H9 (cell line): ENCODE results near the gene SEMA6A. TPM values are rescaled to one million over a fixed set of nuclear protein-coding genes. Genes with fewer than 3 reads are reported as not detected.
A peak's percentile ranks its signal among the peaks of the same experiment; 100 is the strongest.

Experiments used
- DNase-seq: peaks from one replicate; pipeline ENCODE4 v3.0.0-alpha.2; 2017
- H2AFZ ChIP-seq: one replicate; pipeline ENCODE4 v1.6.1; 2013; ENCODE audit warnings: mild to moderate bottlenecking, low read length, control low read depth, moderate library complexity
- H2AK5ac ChIP-seq: 2 replicates; pipeline ENCODE4 v1.6.1; 2013; ENCODE audit warnings: low read length, control low read depth, mixed read lengths; ENCODE audit not compliant: insufficient read length
- H2BK120ac ChIP-seq: one replicate; pipeline ENCODE4 v1.6.1; 2013; ENCODE audit warnings: low read depth, mild to moderate bottlenecking, low read length, control low read depth, inconsistent platforms; ENCODE audit not compliant: poor library complexity, severe bottlenecking
- H2BK12ac ChIP-seq: 2 replicates; pipeline ENCODE4 v1.6.1; 2013; ENCODE audit warnings: low read length, control low read depth, mixed read lengths, low read depth; ENCODE audit not compliant: insufficient read length
- H2BK15ac ChIP-seq: 2 replicates; pipeline ENCODE4 v1.6.1; 2013; ENCODE audit warnings: low read depth, low read length, control low read depth
- H2BK20ac ChIP-seq: one replicate; pipeline ENCODE4 v1.6.1; 2013; ENCODE audit warnings: low read depth, mild to moderate bottlenecking, low read length, control low read depth, inconsistent platforms; ENCODE audit not compliant: poor library complexity, severe bottlenecking
- H2BK5ac ChIP-seq: 2 replicates; pipeline ENCODE4 v1.6.1; 2013; ENCODE audit warnings: low read length, control low read depth, mixed read lengths; ENCODE audit not compliant: insufficient read length
- H3K14ac ChIP-seq: 2 replicates; pipeline ENCODE4 v1.6.1; 2013; ENCODE audit warnings: low read length, control low read depth; ENCODE audit not compliant: insufficient read depth
- H3K18ac ChIP-seq: 2 replicates; pipeline ENCODE4 v1.6.1; 2013; ENCODE audit warnings: low read depth, mild to moderate bottlenecking, mixed read lengths, low read length, control low read depth; ENCODE audit not compliant: insufficient read length
- H3K23ac ChIP-seq: 2 replicates; pipeline ENCODE4 v1.6.1; 2013; ENCODE audit warnings: low read length, control low read depth, mixed read lengths, low read depth; ENCODE audit not compliant: insufficient read length
- H3K23me2 ChIP-seq: 2 replicates; pipeline ENCODE4 v1.6.1; 2013; ENCODE audit warnings: low read depth, mild to moderate bottlenecking, mixed read lengths, low read length, control low read depth; ENCODE audit not compliant: insufficient read length, poor library complexity, severe bottlenecking
- H3K27ac ChIP-seq: 2 replicates; pipeline ENCODE4 v1.5.1; 2013; ENCODE audit warnings: low read length, control low read depth, mixed read lengths, low read depth; ENCODE audit not compliant: insufficient read length
- H3K27me3 ChIP-seq: 2 replicates; pipeline ENCODE4 v1.6.1; 2013; ENCODE audit warnings: low read length, control low read depth, inconsistent platforms; ENCODE audit not compliant: insufficient read depth
- H3K4ac ChIP-seq: 2 replicates; pipeline ENCODE4 v1.6.1; 2013; ENCODE audit warnings: low read depth, mild to moderate bottlenecking, control low read depth, inconsistent platforms, low read length, moderate library complexity
- H3K4me1 ChIP-seq: 2 replicates; pipeline ENCODE4 v1.6.1; 2013; ENCODE audit warnings: low read length, control low read depth, inconsistent platforms; ENCODE audit not compliant: insufficient read depth
- H3K4me2 ChIP-seq: 2 replicates; pipeline ENCODE4 v1.6.1; 2013; ENCODE audit warnings: low read length, control low read depth, mixed read lengths; ENCODE audit not compliant: insufficient read length, insufficient read depth
- H3K56ac ChIP-seq: 2 replicates; pipeline ENCODE4 v1.6.1; 2013; ENCODE audit warnings: low read depth, mild to moderate bottlenecking, mixed read lengths, low read length, control low read depth; ENCODE audit not compliant: insufficient read length
- H3K79me1 ChIP-seq: 2 replicates; pipeline ENCODE4 v1.6.1; 2013; ENCODE audit warnings: low read depth, mild to moderate bottlenecking, moderate library complexity, low read length, control low read depth, inconsistent platforms; ENCODE audit not compliant: insufficient read depth, poor library complexity, severe bottlenecking
- H3K79me2 ChIP-seq: 2 replicates; pipeline ENCODE4 v1.6.1; 2013; ENCODE audit warnings: low read length, control low read depth, inconsistent platforms; ENCODE audit not compliant: insufficient read depth
- H3K9ac ChIP-seq: 2 replicates; pipeline ENCODE4 v1.6.1; 2013; ENCODE audit warnings: low read length, control low read depth, mixed read lengths; ENCODE audit not compliant: insufficient read length; ENCODE audit errors: extremely low read depth
- H3K9me3 ChIP-seq: one replicate; pipeline ENCODE4 v1.6.1; 2013; ENCODE audit warnings: low read depth, low read length, inconsistent platforms; ENCODE audit not compliant: control insufficient read depth
- H3T11ph ChIP-seq: one replicate; pipeline ENCODE4 v1.6.1; 2013; ENCODE audit warnings: mild to moderate bottlenecking, low read length, control low read depth, inconsistent platforms
- H4K20me1 ChIP-seq: one replicate; pipeline ENCODE4 v1.6.1; 2013; ENCODE audit not compliant: control insufficient read depth, insufficient read length, insufficient read depth
- H4K5ac ChIP-seq: 2 replicates; pipeline ENCODE4 v1.6.1; 2013; ENCODE audit warnings: low read depth, mild to moderate bottlenecking, mixed read lengths, low read length, control low read depth; ENCODE audit not compliant: insufficient read length
- H4K8ac ChIP-seq: replicated peaks from 2 replicates; pipeline ENCODE4 v1.6.1; 2013; ENCODE audit warnings: low read length, control low read depth, mixed read lengths, low read depth; ENCODE audit not compliant: insufficient read length
- H4K91ac ChIP-seq: 2 replicates; pipeline ENCODE4 v1.6.1; 2013; ENCODE audit warnings: low read depth, mild to moderate bottlenecking, moderate library complexity, mixed read lengths, low read length, control low read depth; ENCODE audit not compliant: insufficient read length
- H3K27ac Mint-ChIP-seq, 3 experiments: 2 replicates in 2 of 3; 3 replicates in 1 of 3; pipeline ENCODE4 v1.8.0; 2020 to 2021; ENCODE audit warnings: mixed read lengths in 3 of 3, mild to moderate bottlenecking in 1 of 3, moderate library complexity in 1 of 3
- H3K27me3 Mint-ChIP-seq: 2 replicates; pipeline ENCODE4 v1.8.0; 2021; ENCODE audit warnings: low read depth, mild to moderate bottlenecking, moderate library complexity, mixed read lengths
- H3K36me3 Mint-ChIP-seq, 3 experiments: 2 replicates in 2 of 3; 3 replicates in 1 of 3; pipeline ENCODE4 v1.8.0; 2020 to 2021; ENCODE audit warnings: low read depth in 3 of 3, mixed read lengths in 3 of 3; ENCODE audit not compliant: insufficient read depth in 1 of 3
- H3K4me1 Mint-ChIP-seq, 2 experiments: 2 replicates each; pipeline ENCODE4 v1.8.0; 2020; ENCODE audit warnings: mixed read lengths in 2 of 2
- H3K4me3 Mint-ChIP-seq, 2 experiments: 2 replicates in 1 of 2; 3 replicates in 1 of 2; pipeline ENCODE4 v1.8.0; 2020 to 2021; ENCODE audit warnings: mild to moderate bottlenecking in 2 of 2, mixed read lengths in 2 of 2, moderate library complexity in 1 of 2
- H3K9me3 Mint-ChIP-seq, 2 experiments: 2 replicates in 1 of 2; 3 replicates in 1 of 2; pipeline ENCODE4 v1.8.0; 2020; ENCODE audit warnings: mild to moderate bottlenecking in 2 of 2, mixed read lengths in 2 of 2, moderate library complexity in 1 of 2
- WGBS: extraction: QIAGEN DNeasy Blood & Tissue Kit; methylation state at CpG from one replicate; pipeline ENCODE4 v1.1.7; 2013; ENCODE audit warnings: missing lambda C conversion rate, low lambda C conversion rate, mixed read lengths; ENCODE audit not compliant: insufficient read length; ENCODE audit errors: extremely low coverage; 5-methylcytosine and 5-hydroxymethylcytosine counted together
- long read RNA-seq: library from polyadenylated mRNA; unstranded; transcript quantifications from one replicate; pipeline ENCODE4 v2.0.0, GENCODE V29; 2020
- total RNA-seq: library from RNA; stranded (reverse); gene quantifications from 2 replicates; pipeline ENCODE4 v1.2.1, GENCODE V29; 2021
- TF ChIP-seq, protein P1 (sequence below): fragments of 200-600 bp; sonication (generic); conservative IDR thresholded peaks from 3 replicates; pipeline ENCODE4 v1.8.0; 2021; ENCODE audit warnings: antibody characterized with exemption, mild to moderate bottlenecking

Gene SEMA6A, protein sequence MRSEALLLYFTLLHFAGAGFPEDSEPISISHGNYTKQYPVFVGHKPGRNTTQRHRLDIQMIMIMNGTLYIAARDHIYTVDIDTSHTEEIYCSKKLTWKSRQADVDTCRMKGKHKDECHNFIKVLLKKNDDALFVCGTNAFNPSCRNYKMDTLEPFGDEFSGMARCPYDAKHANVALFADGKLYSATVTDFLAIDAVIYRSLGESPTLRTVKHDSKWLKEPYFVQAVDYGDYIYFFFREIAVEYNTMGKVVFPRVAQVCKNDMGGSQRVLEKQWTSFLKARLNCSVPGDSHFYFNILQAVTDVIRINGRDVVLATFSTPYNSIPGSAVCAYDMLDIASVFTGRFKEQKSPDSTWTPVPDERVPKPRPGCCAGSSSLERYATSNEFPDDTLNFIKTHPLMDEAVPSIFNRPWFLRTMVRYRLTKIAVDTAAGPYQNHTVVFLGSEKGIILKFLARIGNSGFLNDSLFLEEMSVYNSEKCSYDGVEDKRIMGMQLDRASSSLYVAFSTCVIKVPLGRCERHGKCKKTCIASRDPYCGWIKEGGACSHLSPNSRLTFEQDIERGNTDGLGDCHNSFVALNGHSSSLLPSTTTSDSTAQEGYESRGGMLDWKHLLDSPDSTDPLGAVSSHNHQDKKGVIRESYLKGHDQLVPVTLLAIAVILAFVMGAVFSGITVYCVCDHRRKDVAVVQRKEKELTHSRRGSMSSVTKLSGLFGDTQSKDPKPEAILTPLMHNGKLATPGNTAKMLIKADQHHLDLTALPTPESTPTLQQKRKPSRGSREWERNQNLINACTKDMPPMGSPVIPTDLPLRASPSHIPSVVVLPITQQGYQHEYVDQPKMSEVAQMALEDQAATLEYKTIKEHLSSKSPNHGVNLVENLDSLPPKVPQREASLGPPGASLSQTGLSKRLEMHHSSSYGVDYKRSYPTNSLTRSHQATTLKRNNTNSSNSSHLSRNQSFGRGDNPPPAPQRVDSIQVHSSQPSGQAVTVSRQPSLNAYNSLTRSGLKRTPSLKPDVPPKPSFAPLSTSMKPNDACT
- 335 and 354 TPM in 2 replicates for total RNA-seq
- long read RNA-seq, full-length matches to known transcripts = 307 of 615 reads
- long read RNA-seq, partial matches to known transcripts = 93 of 615 reads
- long read RNA-seq, other reads (novel, unspliced or antisense) = 215 of 615 reads

DNA sequence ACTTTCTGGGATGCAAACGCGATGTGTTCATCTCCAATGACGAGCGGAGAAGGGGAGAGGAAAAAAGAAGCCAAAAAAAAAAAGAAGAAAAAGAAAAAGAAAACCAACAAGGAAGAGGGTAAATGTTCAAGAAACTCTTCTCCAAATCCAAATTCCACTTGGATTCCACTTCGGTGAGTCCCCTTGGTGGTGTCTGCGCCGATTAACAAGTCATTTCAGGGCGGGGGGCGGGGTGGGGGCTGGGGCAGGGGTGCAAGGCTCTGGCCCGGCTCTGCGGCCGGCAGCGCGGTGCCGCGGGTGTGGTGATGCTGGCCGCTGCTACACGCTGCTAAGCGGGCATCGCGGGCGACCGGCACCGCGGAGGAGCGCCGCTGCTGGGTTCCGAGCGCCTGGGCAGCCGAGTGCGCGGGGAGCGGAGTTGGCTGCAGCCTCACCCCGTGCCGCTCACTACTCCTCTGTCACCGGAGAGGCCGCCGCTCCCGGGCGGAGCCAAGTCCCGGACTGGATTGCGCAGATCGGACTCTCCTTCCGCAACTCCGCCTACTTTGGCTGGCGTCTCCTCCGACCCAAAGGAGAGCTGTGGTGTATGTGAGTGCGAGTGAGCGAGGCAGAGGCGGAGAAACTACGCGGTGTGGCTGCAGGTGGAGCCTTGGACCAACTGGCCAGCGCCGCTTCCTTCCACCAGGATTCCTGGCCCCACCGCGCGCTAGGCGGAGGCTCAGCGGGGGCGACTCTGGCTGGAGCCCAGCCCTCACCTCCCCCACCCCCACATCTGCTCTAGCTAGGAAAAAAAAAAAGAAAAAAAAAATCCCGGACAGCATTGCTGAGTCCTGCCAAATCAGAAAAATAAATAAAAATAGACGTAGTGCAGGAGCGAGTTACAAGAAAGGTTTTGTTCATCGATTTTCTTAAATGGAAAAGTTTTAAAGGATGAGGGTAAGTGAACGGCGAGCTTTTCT, at the start of gene SEMA6A:
SEMA6A (minus strand) TSS at position 457 of the 959 bp plus-strand sequence. CDS start 69,879 bp downstream, outside the sequence.
- Histone ChIP-seq H3K23me2 (peaks cover 11% of the 10 kb centered on the region), H3K23ac (no peak within 1 kb of the TSS), H3T11ph (no peak within 1 kb of the TSS), H3K4me2 (peak within 1 kb of the TSS; percentile 96), H3K79me2 (peaks cover 47% of the 10 kb centered on the region), H3K27me3 (no peaks in the 10 kb centered on the region), H2AK5ac (no peak within 1 kb of the TSS), H3K79me1 (no peaks in the 10 kb centered on the region), H2BK20ac (no peak within 1 kb of the TSS), H2BK12ac (peak within 1 kb of the TSS; percentile 38), H3K56ac (no peak within 1 kb of the TSS), H2BK5ac (peak within 1 kb of the TSS; percentile 9), H4K91ac (no peak within 1 kb of the TSS), H4K20me1 (peaks cover 3% of the 10 kb centered on the region), H3K27ac (peak within 1 kb of the TSS; percentile 63), H3K4ac (no peak within 1 kb of the TSS), H3K4me1 (peaks cover 13% of the 10 kb centered on the region; the same call in 1 of the 2 replicates), H2BK120ac (no peak within 1 kb of the TSS), H2BK15ac (no peak within 1 kb of the TSS), H4K8ac (no peak within 1 kb of the TSS), H2AFZ (no peak within 1 kb of the TSS), H3K18ac (peak within 1 kb of the TSS; percentile 80), H4K5ac (no peak within 1 kb of the TSS), H3K9me3 (no peaks in the 10 kb centered on the region), H3K14ac (peak within 1 kb of the TSS; percentile 95), H3K9ac (peak within 1 kb of the TSS; percentile 89)
- Mint-ChIP-seq H3K9me3 (no peaks in the 10 kb centered on the region; a peak in 1 of 5 replicates), H3K27me3 (no peaks in the 10 kb centered on the region), H3K4me1 (peaks cover 44 to 50% of the 10 kb centered on the region in 2 experiments), H3K36me3 (peaks cover 12 to 42% (median 25%) of the 10 kb centered on the region in 3 experiments), H3K27ac (peak within 1 kb of the TSS; percentile 97 to 99 (median 98)), H3K4me3 (peak within 1 kb of the TSS; percentile 99)
- DNase-seq = peak; percentile 97
- TF ChIP-seq, protein P1, sequence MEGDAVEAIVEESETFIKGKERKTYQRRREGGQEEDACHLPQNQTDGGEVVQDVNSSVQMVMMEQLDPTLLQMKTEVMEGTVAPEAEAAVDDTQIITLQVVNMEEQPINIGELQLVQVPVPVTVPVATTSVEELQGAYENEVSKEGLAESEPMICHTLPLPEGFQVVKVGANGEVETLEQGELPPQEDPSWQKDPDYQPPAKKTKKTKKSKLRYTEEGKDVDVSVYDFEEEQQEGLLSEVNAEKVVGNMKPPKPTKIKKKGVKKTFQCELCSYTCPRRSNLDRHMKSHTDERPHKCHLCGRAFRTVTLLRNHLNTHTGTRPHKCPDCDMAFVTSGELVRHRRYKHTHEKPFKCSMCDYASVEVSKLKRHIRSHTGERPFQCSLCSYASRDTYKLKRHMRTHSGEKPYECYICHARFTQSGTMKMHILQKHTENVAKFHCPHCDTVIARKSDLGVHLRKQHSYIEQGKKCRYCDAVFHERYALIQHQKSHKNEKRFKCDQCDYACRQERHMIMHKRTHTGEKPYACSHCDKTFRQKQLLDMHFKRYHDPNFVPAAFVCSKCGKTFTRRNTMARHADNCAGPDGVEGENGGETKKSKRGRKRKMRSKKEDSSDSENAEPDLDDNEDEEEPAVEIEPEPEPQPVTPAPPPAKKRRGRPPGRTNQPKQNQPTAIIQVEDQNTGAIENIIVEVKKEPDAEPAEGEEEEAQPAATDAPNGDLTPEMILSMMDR = peak; percentile 50; the same call in 2 of the 3 replicates
- WGBS = no CpG with 5 or more reads among the region's 66 CpGs
